ENCODE results near the gene LRRC51. TPM values are rescaled to one million over a fixed set of nuclear protein-coding genes. Genes with fewer than 3 reads are reported as not detected.

Gene LRRC51
- total RNA-seq, 1 experiment from 2014 or later, result 19.6 TPM

DNA sequence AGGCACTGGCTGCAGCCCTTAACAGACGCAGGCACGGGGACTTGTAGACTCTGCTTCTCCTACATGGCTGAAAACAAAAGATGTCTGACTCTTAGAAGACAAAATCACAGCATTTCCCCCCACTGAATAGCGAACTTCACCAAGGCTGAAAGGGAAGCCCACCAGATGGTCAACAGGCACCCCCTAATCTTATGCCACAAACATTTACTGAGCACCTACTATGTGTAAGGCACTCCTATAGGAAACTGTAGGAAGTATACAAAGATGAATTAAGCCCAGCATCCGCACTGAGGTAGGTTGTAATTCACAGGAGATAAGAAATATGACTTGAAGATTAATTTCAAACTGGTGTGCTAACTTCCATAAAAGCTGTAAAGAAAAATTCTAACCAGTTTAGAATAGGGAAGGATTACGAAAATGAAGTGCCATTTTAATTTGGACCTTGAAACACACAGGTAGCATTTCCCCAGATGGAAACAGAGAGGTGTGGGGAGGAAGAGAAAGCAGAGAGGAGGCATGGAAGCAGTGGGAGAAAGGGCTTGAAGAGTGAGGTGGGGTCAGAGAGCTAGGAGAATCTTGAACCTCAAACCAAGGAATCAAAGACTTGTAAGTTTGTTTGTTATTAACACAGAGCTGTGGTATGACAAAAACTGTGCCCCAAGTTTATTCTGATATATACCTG, 38.4 kb upstream of the LRRC51 start:
- POLR2A ChIA-PET (ENCODE audit: unreplicated experiment), result interaction anchor here (0.6 kb wide), 1 partner anchor 17 kb away, joined by 9 read pairs; no protein-coding TSS in a partner anchor
- Histone ChIP-seq H2AFZ (no peak overlapping the region), H3K27me3 (ENCODE audit: insufficient read depth, low read depth) (no peaks in the 10 kb centered on the region), H3K9me3 (ENCODE audit: insufficient read depth, low read depth) (no peaks in the 10 kb centered on the region), H3K4me3 (no peak overlapping the region), H4K20me1 (ENCODE audit: insufficient read depth) (peaks cover 25% of the 10 kb centered on the region; the same call in 1 of the 2 replicates), H3K4me2 (peak overlapping the region; percentile 73; the same call in 1 of the 2 replicates), H3K4me1 (replicated peaks; ENCODE audit: insufficient read depth) (peaks cover 12% of the 10 kb centered on the region), H3K79me2 (ENCODE audit: low read depth) (peaks cover 81% of the 10 kb centered on the region), H3K36me3 (ENCODE audit: low read depth) (no peaks in the 10 kb centered on the region), H3K9me2 (ENCODE audit: insufficient read depth) (no peaks in the 10 kb centered on the region), H3F3A (ENCODE audit: insufficient read depth, low read depth) (peaks cover 22% of the 10 kb centered on the region; the same call in 1 of the 2 replicates), H3K27ac (peak overlapping the region; percentile 32; the same call in 1 of the 2 replicates)
- DNase-seq, result no peak
- CTCF ChIA-PET, result no interaction called here
- intact Hi-C loops (cut with micrococcal nuclease; ENCODE audit: unreplicated experiment), result no loop called here
- BruUV-seq (replicated peaks), result no TSS peak
- TF ChIP-seq, protein P1, sequence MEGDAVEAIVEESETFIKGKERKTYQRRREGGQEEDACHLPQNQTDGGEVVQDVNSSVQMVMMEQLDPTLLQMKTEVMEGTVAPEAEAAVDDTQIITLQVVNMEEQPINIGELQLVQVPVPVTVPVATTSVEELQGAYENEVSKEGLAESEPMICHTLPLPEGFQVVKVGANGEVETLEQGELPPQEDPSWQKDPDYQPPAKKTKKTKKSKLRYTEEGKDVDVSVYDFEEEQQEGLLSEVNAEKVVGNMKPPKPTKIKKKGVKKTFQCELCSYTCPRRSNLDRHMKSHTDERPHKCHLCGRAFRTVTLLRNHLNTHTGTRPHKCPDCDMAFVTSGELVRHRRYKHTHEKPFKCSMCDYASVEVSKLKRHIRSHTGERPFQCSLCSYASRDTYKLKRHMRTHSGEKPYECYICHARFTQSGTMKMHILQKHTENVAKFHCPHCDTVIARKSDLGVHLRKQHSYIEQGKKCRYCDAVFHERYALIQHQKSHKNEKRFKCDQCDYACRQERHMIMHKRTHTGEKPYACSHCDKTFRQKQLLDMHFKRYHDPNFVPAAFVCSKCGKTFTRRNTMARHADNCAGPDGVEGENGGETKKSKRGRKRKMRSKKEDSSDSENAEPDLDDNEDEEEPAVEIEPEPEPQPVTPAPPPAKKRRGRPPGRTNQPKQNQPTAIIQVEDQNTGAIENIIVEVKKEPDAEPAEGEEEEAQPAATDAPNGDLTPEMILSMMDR (conservative IDR thresholded peaks at IDR 0.05), result no peak
- no peak for TF ChIP-seq EZH2 (IDR thresholded peaks at IDR 0.05; ENCODE audit: low read depth)

DNA sequence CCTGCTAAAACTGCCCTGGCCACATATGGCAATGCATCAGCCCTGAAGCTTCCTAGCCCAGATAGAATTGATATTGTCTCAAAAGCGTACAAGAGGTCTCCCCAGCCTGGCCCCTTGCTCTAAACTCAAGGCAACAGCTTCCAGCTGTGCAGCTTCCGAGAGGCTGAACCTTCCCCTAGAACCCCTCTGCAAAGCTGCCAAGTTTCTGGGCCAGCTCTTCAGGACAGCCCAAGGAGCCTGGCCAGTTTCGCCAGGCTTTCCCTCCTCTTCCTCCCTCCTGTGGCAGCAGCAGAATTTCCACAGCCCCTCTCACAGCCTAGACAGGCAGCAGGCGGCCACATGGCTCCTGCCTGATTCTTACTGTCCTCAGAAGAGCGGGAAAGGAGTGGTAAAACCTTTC, 34.8 kb upstream of the LRRC51 start:
- DNase-seq, result no peak
- H2AFZ ChIP-seq, result no peak overlapping the region
- peaks cover 18% of the 10 kb centered on the region; the same call in 1 of the 2 replicates for H3F3A ChIP-seq (ENCODE audit: insufficient read depth, low read depth)
- H3K4me3 ChIP-seq, result no peak overlapping the region
- no peak for TF ChIP-seq EZH2 (IDR thresholded peaks at IDR 0.05; ENCODE audit: low read depth)
- TF ChIP-seq, protein P1 (conservative IDR thresholded peaks at IDR 0.05), result no peak
- no TSS peak for BruUV-seq (replicated peaks)
- H3K9me2 ChIP-seq (ENCODE audit: insufficient read depth), result no peaks in the 10 kb centered on the region
- H3K36me3 ChIP-seq (ENCODE audit: low read depth), result peaks cover 12% of the 10 kb centered on the region; the same call in 1 of the 2 replicates
- intact Hi-C loops (cut with micrococcal nuclease; ENCODE audit: unreplicated experiment), result no loop called here
- H3K9me3 ChIP-seq (ENCODE audit: insufficient read depth, low read depth), result no peaks in the 10 kb centered on the region
- no peak overlapping the region for H3K4me2 ChIP-seq
- CTCF ChIA-PET, result no interaction called here
- H3K27ac ChIP-seq, result no peak overlapping the region
- POLR2A ChIA-PET (ENCODE audit: unreplicated experiment), result no interaction called here
- peaks cover 12% of the 10 kb centered on the region for H3K4me1 ChIP-seq (replicated peaks; ENCODE audit: insufficient read depth)
- H3K79me2 ChIP-seq (ENCODE audit: low read depth), result peaks cover 67% of the 10 kb centered on the region
- 0 out of 2 replicates have a peak, but pooled peaks cover 20% of the 10 kb centered on the region for H4K20me1 ChIP-seq (ENCODE audit: insufficient read depth)
- H3K27me3 ChIP-seq (ENCODE audit: insufficient read depth, low read depth), result no peaks in the 10 kb centered on the region

DNA sequence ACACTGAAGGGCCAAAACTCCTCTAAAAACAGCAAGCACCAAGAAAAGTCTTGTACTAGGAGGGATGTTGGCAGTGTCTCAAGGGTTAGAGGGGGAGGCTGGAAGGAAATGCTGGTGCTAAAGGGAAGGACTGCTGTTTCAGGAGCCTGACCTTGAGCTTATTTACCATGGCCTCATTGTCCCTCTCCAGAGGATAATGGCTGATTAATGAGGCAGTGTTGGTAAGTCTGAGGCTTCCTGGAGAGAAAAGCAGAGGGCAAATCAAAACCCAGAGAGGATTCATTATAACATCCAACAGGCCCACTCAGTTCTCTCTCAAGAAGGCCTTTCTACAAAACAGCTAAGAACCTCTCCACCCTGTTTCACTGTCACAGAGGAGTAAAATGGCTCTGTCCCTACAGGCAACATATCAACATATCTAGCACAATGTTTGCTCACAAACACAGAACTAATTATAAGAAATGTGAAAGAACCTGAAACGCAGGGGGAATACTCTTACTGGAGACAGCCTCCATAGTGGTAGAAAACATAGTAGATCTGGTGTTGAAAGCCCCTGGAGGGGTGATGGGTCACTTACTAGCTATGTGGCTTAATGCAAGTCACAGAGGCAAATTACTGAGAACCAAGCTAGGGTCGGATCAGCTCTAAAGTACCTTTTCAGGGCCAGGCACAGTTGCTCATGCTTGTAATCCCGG, 31.7 kb upstream of the LRRC51 start:
- DNase-seq, result no peak
- intact Hi-C loops (cut with micrococcal nuclease; ENCODE audit: unreplicated experiment), result no loop called here
- POLR2A ChIA-PET (ENCODE audit: unreplicated experiment), result interaction anchor here (0.6 kb wide), 2 partner anchors 15 to 21 kb away, joined by 3 to 10 read pairs; no protein-coding TSS in a partner anchor
- BruUV-seq (replicated peaks), result no TSS peak
- Histone ChIP-seq H3K9me2 (ENCODE audit: insufficient read depth) (no peaks in the 10 kb centered on the region), H3K4me2 (no peak overlapping the region), H3K27ac (no peak overlapping the region), H3K79me2 (ENCODE audit: low read depth) (peaks cover 62% of the 10 kb centered on the region), H3K4me3 (no peak overlapping the region), H3K36me3 (ENCODE audit: low read depth) (peaks cover 12% of the 10 kb centered on the region; the same call in 1 of the 2 replicates), H3K9me3 (ENCODE audit: insufficient read depth, low read depth) (no peaks in the 10 kb centered on the region), H2AFZ (no peak overlapping the region), H3K4me1 (replicated peaks; ENCODE audit: insufficient read depth) (no peaks in the 10 kb centered on the region), H3F3A (ENCODE audit: insufficient read depth, low read depth) (no peaks in the 10 kb centered on the region), H4K20me1 (ENCODE audit: insufficient read depth) (0 out of 2 replicates have a peak, but pooled peaks cover 16% of the 10 kb centered on the region), H3K27me3 (ENCODE audit: insufficient read depth, low read depth) (no peaks in the 10 kb centered on the region)
- TF ChIP-seq, protein P1 (conservative IDR thresholded peaks at IDR 0.05), result no peak
- no peak for TF ChIP-seq EZH2 (IDR thresholded peaks at IDR 0.05; ENCODE audit: low read depth)
- CTCF ChIA-PET, result interaction anchor here (0.7 kb wide), 2 partner anchors 15 to 24 kb away, joined by 3 read pairs; no protein-coding TSS in a partner anchor

Measured in PC-9 (cell line).